IPS-18a (cell line): ENCODE data around the gene CALN1.
"Not testable (repeated sequence)": the region's sequence is repeated elsewhere in the genome, so short reads cannot be mapped to it uniquely, and the experiment has no call there.

Source experiments
- H3K27ac ChIP-seq: one replicate; pipeline ENCODE4 v1.5.1; 2013; ENCODE audit warnings: low read length
- H3K27me3 ChIP-seq: one replicate; pipeline ENCODE4 v1.6.1; 2013; ENCODE audit warnings: mild to moderate bottlenecking, low read length; ENCODE audit not compliant: control insufficient read depth, insufficient read depth
- H3K36me3 ChIP-seq: one replicate; pipeline ENCODE4 v1.6.1; 2013; ENCODE audit warnings: low read depth, low read length; ENCODE audit not compliant: control insufficient read depth
- H3K4me1 ChIP-seq: one replicate; pipeline ENCODE4 v1.6.1; 2013; ENCODE audit warnings: low read depth, low read length; ENCODE audit not compliant: control insufficient read depth
- H3K4me3 ChIP-seq: one replicate; pipeline ENCODE4 v1.5.1; 2013; ENCODE audit warnings: low read length
- H3K9ac ChIP-seq: one replicate; pipeline ENCODE4 v1.6.1; 2013; ENCODE audit warnings: mild to moderate bottlenecking, low read length, moderate library complexity
- H3K9me3 ChIP-seq: one replicate; pipeline ENCODE4 v1.6.1; 2013; ENCODE audit warnings: low read depth, low read length; ENCODE audit not compliant: control insufficient read depth

CALN1 gene

DNA sequence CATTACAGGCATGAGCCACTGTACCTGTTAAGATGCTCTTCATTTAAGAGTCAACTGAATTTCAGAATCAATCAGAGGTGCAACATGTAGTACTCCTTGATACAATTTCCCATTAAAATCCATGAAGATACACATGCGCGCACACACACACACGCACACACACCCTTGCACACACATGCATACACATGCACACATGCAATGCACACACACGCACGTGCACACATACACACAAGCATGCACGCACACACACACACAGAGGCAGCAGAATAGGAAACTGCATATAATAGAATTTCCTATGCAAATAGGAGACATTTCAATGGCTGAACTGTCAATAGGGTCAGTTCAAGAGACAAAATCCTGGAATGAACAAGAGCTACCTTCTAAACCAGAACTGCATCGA is 192.6 kb downstream of the CALN1 start:
- Histone ChIP-seq H3K9ac (no peak overlapping the region), H3K27ac (no peak overlapping the region), H3K9me3 (no peaks in the 10 kb centered on the region), H3K4me3 (no peak overlapping the region), H3K27me3 (no peaks in the 10 kb centered on the region), H3K36me3 (no peaks in the 10 kb centered on the region), H3K4me1 (no peaks in the 10 kb centered on the region)

DNA sequence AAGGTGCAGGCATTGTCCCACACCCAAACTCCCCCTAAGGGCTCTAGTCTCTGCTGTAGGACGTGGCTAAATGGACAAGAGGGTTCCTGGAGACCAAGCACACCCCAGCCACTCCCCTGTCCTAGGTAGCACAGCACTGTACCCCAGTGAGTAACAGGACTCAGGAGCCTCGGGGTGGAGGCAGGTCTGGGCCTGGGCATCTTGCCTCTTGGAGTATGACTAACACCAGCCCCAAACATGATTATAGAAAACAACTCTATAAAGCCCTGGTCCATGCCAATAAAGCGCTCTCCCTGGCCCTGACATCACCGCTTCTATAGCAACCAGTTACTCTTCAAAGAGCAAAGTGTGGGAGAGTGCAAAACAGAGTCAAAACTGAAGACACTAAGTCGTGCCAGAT is 195.0 kb downstream of the CALN1 start:
- H3K9me3 ChIP-seq, result no peaks in the 10 kb centered on the region
- H3K4me3 ChIP-seq, result no peak overlapping the region
- no peak overlapping the region for H3K27ac ChIP-seq
- H3K9ac ChIP-seq, result no peak overlapping the region
- H3K36me3 ChIP-seq, result no peaks in the 10 kb centered on the region
- no peaks in the 10 kb centered on the region for H3K4me1 ChIP-seq
- H3K27me3 ChIP-seq, result no peaks in the 10 kb centered on the region

DNA sequence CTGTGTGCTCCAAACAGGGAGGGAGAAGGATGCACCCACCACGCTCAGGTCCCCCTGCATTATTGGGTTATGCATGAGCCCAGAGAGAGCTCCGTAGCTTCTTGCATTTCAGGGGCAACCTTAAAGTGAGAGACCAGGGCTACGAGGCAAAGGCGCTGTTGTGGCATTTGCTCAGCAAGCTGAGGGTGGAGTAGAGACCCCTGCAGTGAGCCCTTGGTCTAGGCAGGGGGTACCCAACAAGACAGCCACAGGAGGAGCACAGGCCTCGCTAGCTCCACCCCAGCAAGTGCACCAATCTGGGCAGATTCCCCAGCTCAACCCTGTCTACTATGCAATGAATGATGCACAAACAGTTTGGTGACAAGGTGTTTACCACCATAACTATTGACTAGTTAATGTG is 198.4 kb downstream of the CALN1 start:
- no peaks in the 10 kb centered on the region for H3K9me3 ChIP-seq
- no peak overlapping the region for H3K9ac ChIP-seq
- no peaks in the 10 kb centered on the region for H3K4me1 ChIP-seq
- H3K27me3 ChIP-seq, result no peaks in the 10 kb centered on the region
- no peak overlapping the region for H3K4me3 ChIP-seq
- H3K36me3 ChIP-seq, result no peaks in the 10 kb centered on the region
- no peak overlapping the region for H3K27ac ChIP-seq

DNA sequence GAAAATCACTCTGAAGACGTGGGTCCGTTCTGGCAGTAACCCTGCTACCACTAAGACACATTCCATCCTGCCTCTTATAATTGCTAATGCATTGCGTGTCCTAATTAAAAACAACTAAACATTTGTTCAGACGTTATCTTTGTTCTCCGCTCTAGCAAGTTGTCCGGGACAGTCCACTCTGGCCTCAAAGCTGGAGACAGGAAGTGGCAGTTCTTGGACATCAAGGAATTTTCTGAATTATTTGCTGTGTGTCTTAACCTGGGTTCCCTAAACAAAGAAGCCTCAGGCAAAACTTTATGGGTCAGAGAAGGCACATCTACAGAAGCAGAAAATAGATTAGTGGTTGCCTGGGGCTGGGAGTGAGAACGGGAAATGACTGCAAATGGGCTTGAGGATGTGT is 199.1 kb downstream of the CALN1 start:
- Histone ChIP-seq H3K27ac (no peak overlapping the region), H3K9me3 (no peaks in the 10 kb centered on the region), H3K4me1 (no peaks in the 10 kb centered on the region), H3K4me3 (no peak overlapping the region), H3K9ac (no peak overlapping the region), H3K27me3 (no peaks in the 10 kb centered on the region), H3K36me3 (no peaks in the 10 kb centered on the region)

DNA sequence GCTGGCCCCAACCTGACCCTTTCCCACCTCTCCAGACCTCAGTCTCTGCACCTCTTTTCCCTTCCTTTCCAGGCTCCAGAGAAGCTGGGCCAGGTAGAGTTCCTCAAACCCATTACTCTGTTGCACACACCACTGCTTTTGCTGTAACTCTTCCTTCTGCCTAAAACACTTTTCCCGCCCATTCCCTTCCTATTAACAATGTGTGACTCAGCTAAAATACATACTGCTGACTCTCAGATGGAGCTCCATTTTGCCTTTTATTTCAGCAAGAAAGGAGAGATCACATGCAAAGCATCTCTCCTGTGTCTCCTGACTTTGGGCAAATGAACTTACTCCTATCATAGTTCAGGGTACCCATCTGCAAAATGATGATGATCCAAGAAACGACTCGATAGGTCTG is 201.0 kb downstream of the CALN1 start:
- H3K4me3 ChIP-seq, result no peak overlapping the region
- H3K9me3 ChIP-seq, result no peaks in the 10 kb centered on the region
- no peak overlapping the region for H3K9ac ChIP-seq
- no peak overlapping the region for H3K27ac ChIP-seq
- no peaks in the 10 kb centered on the region for H3K4me1 ChIP-seq
- no peaks in the 10 kb centered on the region for H3K27me3 ChIP-seq
- H3K36me3 ChIP-seq, result no peaks in the 10 kb centered on the region

- H3K9me3 ChIP-seq, H3K36me3 ChIP-seq, H3K4me3 ChIP-seq, H3K27me3 ChIP-seq, H3K4me1 ChIP-seq, H3K27ac ChIP-seq, H3K9ac ChIP-seq: not testable (repeated sequence)
These were observed 203.1 kb downstream of the CALN1 start for GRCh38 chr7:72209006-72209405.

DNA sequence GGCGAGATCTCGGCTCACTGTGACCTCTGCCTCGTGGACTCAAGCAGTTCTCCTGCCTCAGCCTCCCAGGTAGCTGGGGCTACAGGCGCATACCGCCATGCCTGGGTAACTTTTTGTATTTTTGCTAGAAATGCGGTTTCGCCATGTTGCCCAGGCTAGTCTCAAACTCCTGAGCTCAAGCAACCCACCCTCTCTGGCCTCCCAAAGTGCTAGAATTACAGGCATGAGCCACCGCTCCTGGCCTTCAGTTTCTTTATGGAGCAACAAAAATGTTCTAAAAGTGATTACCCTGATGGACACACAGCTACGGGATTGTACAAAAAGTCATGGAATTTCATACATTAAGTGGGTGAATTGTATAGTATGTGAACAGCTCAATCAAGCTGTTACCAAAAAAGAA is 216.0 kb downstream of the CALN1 start:
- no peaks in the 10 kb centered on the region for H3K4me1 ChIP-seq
- H3K27me3 ChIP-seq, result no peaks in the 10 kb centered on the region
- H3K9ac ChIP-seq, result no peak overlapping the region
- H3K4me3 ChIP-seq, result no peak overlapping the region
- no peaks in the 10 kb centered on the region for H3K9me3 ChIP-seq
- no peak overlapping the region for H3K27ac ChIP-seq
- H3K36me3 ChIP-seq, result no peaks in the 10 kb centered on the region

DNA sequence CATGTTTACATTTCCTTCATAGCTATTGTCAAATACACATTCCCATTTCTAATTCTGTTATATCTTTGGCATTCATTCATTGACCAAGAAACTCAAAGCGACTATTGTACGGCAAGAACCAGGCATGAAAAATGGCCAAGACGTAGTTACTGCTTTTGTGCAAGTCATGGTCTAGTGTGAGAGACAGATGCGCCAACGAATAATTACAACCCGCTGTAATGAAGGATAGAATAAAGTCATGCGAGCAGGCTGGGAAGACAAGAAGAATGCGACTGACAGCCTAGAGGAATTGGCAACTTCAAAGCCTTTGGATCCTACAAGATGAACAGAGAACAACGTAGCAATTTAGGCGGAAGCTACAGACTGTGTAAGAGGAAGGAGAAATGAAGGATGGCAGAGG is 221.2 kb downstream of the CALN1 start:
- Histone ChIP-seq H3K4me3 (no peak overlapping the region), H3K36me3 (no peaks in the 10 kb centered on the region), H3K9me3 (no peaks in the 10 kb centered on the region), H3K27ac (no peak overlapping the region), H3K4me1 (no peaks in the 10 kb centered on the region), H3K9ac (no peak overlapping the region), H3K27me3 (no peaks in the 10 kb centered on the region)

- H3K4me3 ChIP-seq, result no peak overlapping the region
- no peaks in the 10 kb centered on the region for H3K4me1 ChIP-seq
- H3K27me3 ChIP-seq, result no peaks in the 10 kb centered on the region
- H3K36me3 ChIP-seq, result no peaks in the 10 kb centered on the region
- H3K9me3 ChIP-seq, result no peaks in the 10 kb centered on the region
- no peak overlapping the region for H3K27ac ChIP-seq
- H3K9ac ChIP-seq, result no peak overlapping the region
These were observed 222.0 kb downstream of the CALN1 start for GRCh38 chr7:72190146-72190545.

DNA sequence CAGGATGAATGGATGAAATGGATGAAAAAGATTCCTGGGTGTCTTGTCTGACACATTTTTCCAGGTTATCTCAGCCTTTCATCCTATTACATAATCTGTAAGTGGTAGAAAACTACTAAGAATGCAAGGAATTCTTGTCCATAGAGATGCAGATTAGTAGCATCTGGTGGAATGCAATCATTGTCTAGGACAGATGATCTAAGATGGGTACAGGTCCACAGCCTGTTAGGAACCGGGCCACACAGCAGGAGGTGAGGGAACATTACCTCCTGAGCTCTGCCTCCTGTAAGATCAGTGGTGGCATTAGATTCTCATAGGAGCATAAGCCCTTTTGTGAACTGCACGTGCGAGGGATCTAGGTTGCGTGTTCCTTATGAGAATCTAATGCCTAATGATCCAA is 225.0 kb downstream of the CALN1 start:
- H3K27me3 ChIP-seq, result no peaks in the 10 kb centered on the region
- no peak overlapping the region for H3K27ac ChIP-seq
- no peaks in the 10 kb centered on the region for H3K9me3 ChIP-seq
- no peaks in the 10 kb centered on the region for H3K4me1 ChIP-seq
- H3K36me3 ChIP-seq, result no peaks in the 10 kb centered on the region
- H3K9ac ChIP-seq, result no peak overlapping the region
- H3K4me3 ChIP-seq, result no peak overlapping the region

DNA sequence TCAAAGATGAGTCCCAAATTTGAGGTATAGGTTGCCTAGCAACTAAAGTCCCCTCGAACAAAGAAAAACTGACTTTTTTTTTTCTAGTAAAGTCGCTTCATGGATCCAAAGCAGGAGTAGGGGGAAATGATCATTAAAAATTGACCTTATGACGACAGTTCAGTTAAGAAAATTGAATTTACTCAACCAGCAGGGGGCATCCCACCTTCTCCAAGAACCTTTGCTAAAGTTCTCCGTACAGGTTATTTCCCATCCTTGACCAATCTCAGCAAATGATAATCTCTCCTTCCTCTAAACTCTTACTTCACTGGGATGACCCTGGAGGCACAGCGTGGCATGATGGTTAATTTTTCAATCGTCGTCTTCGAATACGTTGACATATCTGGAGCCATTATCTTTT is 228.3 kb downstream of the CALN1 start:
- H3K9ac ChIP-seq, result no peak overlapping the region
- H3K27ac ChIP-seq, result no peak overlapping the region
- H3K9me3 ChIP-seq, result no peaks in the 10 kb centered on the region
- H3K36me3 ChIP-seq, result no peaks in the 10 kb centered on the region
- no peak overlapping the region for H3K4me3 ChIP-seq
- H3K27me3 ChIP-seq, result no peaks in the 10 kb centered on the region
- H3K4me1 ChIP-seq, result no peaks in the 10 kb centered on the region

DNA sequence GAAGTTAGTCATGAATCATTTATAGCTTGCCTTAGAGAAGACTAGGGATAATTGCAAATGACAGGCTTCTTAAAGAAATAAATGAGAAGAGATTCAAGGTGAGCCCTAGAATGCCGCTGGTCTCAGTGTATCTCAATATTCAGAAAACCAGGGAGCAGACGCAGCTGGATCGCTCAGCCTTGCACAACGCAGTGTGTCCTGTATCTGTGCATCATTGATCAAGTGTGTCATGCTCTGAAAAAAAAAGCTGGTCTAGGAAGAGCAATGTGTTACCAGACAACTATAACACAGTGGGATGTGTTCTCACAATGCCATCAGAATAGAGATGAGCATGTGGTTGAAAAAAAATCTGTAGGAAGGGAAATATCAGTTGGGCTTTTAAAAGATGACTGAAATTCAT is 230.1 kb downstream of the CALN1 start:
- Histone ChIP-seq H3K36me3 (no peaks in the 10 kb centered on the region), H3K27ac (no peak overlapping the region), H3K4me3 (no peak overlapping the region), H3K9ac (no peak overlapping the region), H3K27me3 (no peaks in the 10 kb centered on the region), H3K9me3 (no peaks in the 10 kb centered on the region), H3K4me1 (no peaks in the 10 kb centered on the region)

- H3K27me3 ChIP-seq, result no peaks in the 10 kb centered on the region
These were observed 235.3 kb downstream of the CALN1 start for GRCh38 chr7:72176875-72177274.

More at GRCh38 chr7:72176875-72177274, 235.3 kb downstream of the CALN1 start:
- Histone ChIP-seq H3K9me3 (peaks cover 13% of the 10 kb centered on the region), H3K9ac (no peak overlapping the region), H3K4me3 (no peak overlapping the region), H3K36me3 (no peaks in the 10 kb centered on the region), H3K27ac (no peak overlapping the region), H3K4me1 (no peaks in the 10 kb centered on the region)
